Left lung (tissue), 10 donors: ENCODE measurements around the gene GUK1. TPM values are rescaled to one million over a fixed set of nuclear protein-coding genes. Genes with fewer than 3 reads are reported as not detected.
A peak's percentile ranks its signal among the peaks of the same experiment; 100 is the strongest.

Experiments
- ATAC-seq: fragments of 200-7000 bp; cut with Tn5 transposase; one replicate; pipeline ENCODE4 v1.9.1; 2020; ENCODE audit warnings: moderate library complexity
- DNase-seq, 4 donors: peaks; one replicate each; pipeline ENCODE4 v3.0.0-alpha.2; 2013 to 2020
- H3K27ac ChIP-seq, 2 donors: fragments of 200-600 bp; sonication (generic) in 1 of 2; one replicate each; pipeline versions ENCODE4 v1.5.0 to v1.8.0; 2020 to 2021
- H3K27me3 ChIP-seq, 2 donors: fragments of 200-600 bp; sonication (generic) in 1 of 2; one replicate each; pipeline versions ENCODE4 v1.5.0 to v1.8.0; 2020 to 2021
- H3K36me3 ChIP-seq, 2 donors: fragments of 200-600 bp; sonication (generic) in 1 of 2; one replicate each; pipeline versions ENCODE4 v1.5.0 to v1.8.0; 2020 to 2021
- H3K4me1 ChIP-seq, 2 donors: fragments of 200-600 bp; one replicate each; pipeline ENCODE4 v1.8.0; 2021
- H3K4me3 ChIP-seq, 2 donors: fragments of 200-600 bp; sonication (generic) in 1 of 2; one replicate each; pipeline versions ENCODE4 v1.5.0 to v1.8.0; 2020 to 2021; ENCODE audit warnings: mild to moderate bottlenecking in 1 of 2
- H3K9me3 ChIP-seq, 2 donors: fragments of 200-600 bp; sonication (generic) in 1 of 2; one replicate each; pipeline versions ENCODE4 v1.5.0 to v1.8.0; 2020 to 2021
- intact Hi-C, 2 donors: fragments of 100-400 bp; cut with DNase I; formaldehyde crosslinking; loops; one replicate each; pipeline versions ENCODE4 v1.11.2 to v1.14.2; 2022
- polyA plus RNA-seq, 6 donors: library from polyadenylated mRNA; unstranded; fragments of 120-200 nt; gene quantifications; one replicate each; pipeline ENCODE4 v1.2.1, GENCODE V29; 2013; ENCODE audit not compliant: insufficient read length in 6 of 6
- total RNA-seq, 2 donors: library from RNA; stranded (reverse); fragmentation: NEBNext Ultra II Directional; extraction: Animal tissue kit (Norgen Biotek cat#: 25700); gene quantifications; one replicate each; pipeline ENCODE4 v1.2.1, GENCODE V29; 2021
- TF ChIP-seq, protein P1 (sequence below), 2 donors: fragments of 200-600 bp; sonication (generic) in 1 of 2; IDR thresholded peaks; one replicate each; pipeline versions ENCODE4 v1.5.0 to v1.8.0; 2021; ENCODE audit warnings: antibody characterized with exemption in 2 of 2
- donor health status: DM: no; HTN: yes; CAD: no.
- donor health status: DM: no; HTN: no; CAD: no.

Gene GUK1
- total and polyA plus RNA-seq, 8 donors, result 112 to 221 (median 153) TPM

DNA sequence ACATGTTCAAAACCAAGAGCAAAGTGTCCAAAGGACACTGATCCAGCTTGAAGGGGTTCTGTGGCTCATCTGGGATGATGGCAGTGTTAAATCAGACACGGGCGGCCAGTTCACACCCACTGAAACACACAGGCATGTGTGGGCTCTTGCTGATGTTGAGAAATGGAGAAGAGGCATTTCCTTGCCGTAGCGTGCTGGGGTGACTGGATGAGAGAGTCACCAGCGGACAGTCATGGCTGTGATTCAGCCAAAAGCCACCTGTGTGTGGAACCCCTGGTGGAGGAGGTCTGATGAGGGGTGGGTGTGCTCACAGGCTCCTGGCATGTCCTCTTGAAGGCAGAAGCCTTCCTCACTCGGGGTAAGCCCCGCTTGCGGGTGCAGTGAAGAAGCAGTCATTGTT is 44.1 kb upstream of the GUK1 start:
- peaks cover 0 to 8% of the 10 kb centered on the region in 2 donors for H3K9me3 ChIP-seq
- no peak for ATAC-seq

GRCh38 chr1:228096416-228097332 is 43.4 kb upstream of the GUK1 start:
- DNase-seq (peak in 1 of 4 donors; percentile 22), ATAC-seq (no peak)

More for the DNA sequence above, 44.1 kb upstream of the GUK1 start:
- H3K27ac ChIP-seq, result no peak overlapping the region
- H3K36me3 ChIP-seq, result peaks cover 2 to 72% of the 10 kb centered on the region in 2 donors
- intact Hi-C loops, result no loop called here
- TF ChIP-seq, protein P1, sequence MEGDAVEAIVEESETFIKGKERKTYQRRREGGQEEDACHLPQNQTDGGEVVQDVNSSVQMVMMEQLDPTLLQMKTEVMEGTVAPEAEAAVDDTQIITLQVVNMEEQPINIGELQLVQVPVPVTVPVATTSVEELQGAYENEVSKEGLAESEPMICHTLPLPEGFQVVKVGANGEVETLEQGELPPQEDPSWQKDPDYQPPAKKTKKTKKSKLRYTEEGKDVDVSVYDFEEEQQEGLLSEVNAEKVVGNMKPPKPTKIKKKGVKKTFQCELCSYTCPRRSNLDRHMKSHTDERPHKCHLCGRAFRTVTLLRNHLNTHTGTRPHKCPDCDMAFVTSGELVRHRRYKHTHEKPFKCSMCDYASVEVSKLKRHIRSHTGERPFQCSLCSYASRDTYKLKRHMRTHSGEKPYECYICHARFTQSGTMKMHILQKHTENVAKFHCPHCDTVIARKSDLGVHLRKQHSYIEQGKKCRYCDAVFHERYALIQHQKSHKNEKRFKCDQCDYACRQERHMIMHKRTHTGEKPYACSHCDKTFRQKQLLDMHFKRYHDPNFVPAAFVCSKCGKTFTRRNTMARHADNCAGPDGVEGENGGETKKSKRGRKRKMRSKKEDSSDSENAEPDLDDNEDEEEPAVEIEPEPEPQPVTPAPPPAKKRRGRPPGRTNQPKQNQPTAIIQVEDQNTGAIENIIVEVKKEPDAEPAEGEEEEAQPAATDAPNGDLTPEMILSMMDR (IDR thresholded peaks at IDR 0.05), result no peak
- H3K27me3 ChIP-seq, result no peaks in the 10 kb centered on the region
- no peak overlapping the region for H3K4me3 ChIP-seq
- no peak for DNase-seq
- peaks cover 17 to 79% of the 10 kb centered on the region in 2 donors for H3K4me1 ChIP-seq

DNA sequence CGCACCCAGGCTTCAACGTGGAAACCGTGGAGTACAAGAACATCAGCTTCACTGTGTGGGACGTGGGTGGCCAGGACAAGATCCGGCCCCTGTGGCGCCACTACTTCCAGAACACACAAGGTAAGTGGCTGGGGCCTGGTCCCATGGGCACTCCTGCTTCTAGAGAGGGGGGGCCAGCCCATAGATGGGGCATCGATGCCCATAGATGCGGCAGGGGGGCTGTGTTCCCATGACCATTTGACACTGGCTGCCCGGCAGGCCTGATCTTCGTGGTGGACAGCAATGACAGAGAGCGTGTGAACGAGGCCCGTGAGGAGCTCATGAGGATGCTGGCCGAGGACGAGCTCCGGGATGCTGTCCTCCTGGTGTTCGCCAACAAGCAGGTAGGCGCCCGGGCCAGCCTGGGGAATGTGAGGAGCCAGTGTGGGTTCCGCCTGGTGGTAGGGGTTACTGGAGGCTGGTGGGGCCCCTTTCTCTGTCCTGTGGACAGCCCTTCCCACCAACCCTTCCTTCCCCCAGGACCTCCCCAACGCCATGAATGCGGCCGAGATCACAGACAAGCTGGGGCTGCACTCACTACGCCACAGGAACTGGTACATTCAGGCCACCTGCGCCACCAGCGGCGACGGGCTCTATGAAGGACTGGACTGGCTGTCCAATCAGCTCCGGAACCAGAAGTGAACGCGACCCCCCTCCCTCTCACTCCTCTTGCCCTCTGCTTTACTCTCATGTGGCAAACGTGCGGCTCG is 42.6 kb upstream of the GUK1 start:
- Histone ChIP-seq H3K4me1 (peaks cover 16 to 79% of the 10 kb centered on the region in 2 donors), H3K4me3 (no peak overlapping the region), H3K27me3 (no peaks in the 10 kb centered on the region), H3K9me3 (peaks cover 0 to 8% of the 10 kb centered on the region in 2 donors), H3K27ac (no peak overlapping the region), H3K36me3 (peaks cover 2 to 72% of the 10 kb centered on the region in 2 donors)
- TF ChIP-seq, protein P1 (IDR thresholded peaks at IDR 0.05), result no peak
- intact Hi-C loops, result no loop called here
- ATAC-seq (no peak), DNase-seq (peak in 1 of 4 donors; percentile 79)

More at GRCh38 chr1:228096416-228097332, 43.4 kb upstream of the GUK1 start:
- Histone ChIP-seq H3K27ac (no peak overlapping the region), H3K36me3 (peaks cover 2 to 72% of the 10 kb centered on the region in 2 donors), H3K4me3 (no peak overlapping the region), H3K9me3 (peaks cover 0 to 8% of the 10 kb centered on the region in 2 donors), H3K27me3 (no peaks in the 10 kb centered on the region), H3K4me1 (peaks cover 11 to 79% of the 10 kb centered on the region in 2 donors)
- TF ChIP-seq, protein P1 (IDR thresholded peaks at IDR 0.05), result no peak
- intact Hi-C loops, result no loop called here

DNA sequence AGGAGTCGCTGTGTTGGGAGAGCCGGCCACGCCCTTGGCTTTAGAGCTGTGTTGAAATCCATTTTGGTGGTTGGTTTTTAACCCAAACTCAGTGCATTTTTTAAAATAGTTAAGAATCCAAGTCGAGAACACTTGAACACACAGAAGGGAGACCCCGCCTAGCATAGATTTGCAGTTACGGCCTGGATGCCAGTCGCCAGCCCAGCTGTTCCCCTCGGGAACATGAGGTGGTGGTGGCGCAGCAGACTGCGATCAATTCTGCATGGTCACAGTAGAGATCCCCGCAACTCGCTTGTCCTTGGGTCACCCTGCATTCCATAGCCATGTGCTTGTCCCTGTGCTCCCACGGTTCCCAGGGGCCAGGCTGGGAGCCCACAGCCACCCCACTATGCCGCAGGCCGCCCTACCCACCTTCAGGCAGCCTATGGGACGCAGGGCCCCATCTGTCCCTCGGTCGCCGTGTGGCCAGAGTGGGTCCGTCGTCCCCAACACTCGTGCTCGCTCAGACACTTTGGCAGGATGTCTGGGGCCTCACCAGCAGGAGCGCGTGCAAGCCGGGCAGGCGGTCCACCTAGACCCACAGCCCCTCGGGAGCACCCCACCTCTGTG is 41.7 kb upstream of the GUK1 start:
- Histone ChIP-seq H3K27me3 (no peaks in the 10 kb centered on the region), H3K36me3 (peaks cover 2 to 72% of the 10 kb centered on the region in 2 donors), H3K9me3 (peaks cover 0 to 8% of the 10 kb centered on the region in 2 donors), H3K4me1 (peaks cover 8 to 73% of the 10 kb centered on the region in 2 donors), H3K4me3 (no peak overlapping the region), H3K27ac (no peak overlapping the region)
- TF ChIP-seq, protein P1 (IDR thresholded peaks at IDR 0.05), result no peak
- ATAC-seq (no peak), DNase-seq (no peak)
- intact Hi-C loops, result no loop called here
